ENCODE measurements around the gene RNU1-2. TPM values are rescaled to one million over a fixed set of nuclear protein-coding genes. Genes with fewer than 3 reads are reported as not detected.

The RNU1-2 gene
- total and polyA plus RNA-seq, 2 of the 8 experiments (the other 6 are each of a cell fraction or from before 2014, with no cell fraction given) = 145 to 1,303 TPM

DNA sequence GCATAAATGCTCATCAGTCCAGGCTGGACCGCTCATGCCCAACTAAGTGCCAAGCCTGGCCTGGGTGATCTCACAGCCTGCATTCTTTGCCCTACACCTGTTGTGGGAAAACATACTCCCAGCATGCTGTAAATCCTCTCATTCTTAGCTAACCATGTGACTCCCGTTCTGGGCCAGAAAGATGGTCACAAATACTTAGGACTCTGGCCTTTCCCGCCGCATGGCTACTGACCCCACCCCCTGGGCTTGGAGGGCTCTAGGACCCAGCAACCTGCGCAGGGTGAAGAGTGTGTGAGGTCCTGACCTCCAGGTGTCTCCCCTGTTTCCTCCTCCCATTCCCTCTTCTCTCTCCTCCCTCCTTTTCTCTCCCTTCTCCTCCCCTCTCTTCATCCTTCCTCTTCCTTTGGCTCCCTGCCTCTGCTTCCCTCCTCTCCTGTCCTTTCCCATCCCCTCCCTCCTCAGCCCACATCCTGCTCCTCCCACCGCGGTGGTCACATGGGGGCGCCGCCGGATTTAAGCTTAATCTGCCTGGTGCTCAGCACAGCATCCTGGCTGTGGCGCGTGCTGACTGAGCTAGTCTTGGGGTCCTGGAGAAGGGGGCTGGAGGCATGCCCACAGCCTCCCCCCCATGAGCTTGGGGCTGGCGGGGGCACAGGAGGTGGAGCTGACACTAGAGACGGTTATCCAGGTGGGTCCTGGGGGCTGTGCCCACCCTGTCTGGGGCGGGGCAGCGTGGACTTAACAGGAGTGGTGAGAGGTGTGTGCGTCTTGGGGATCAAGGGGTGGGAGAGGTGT, 25.8 kb downstream of the RNU1-2 start, which contains the start of gene CROCC (continued):
- TF ChIP-seq, protein P1, sequence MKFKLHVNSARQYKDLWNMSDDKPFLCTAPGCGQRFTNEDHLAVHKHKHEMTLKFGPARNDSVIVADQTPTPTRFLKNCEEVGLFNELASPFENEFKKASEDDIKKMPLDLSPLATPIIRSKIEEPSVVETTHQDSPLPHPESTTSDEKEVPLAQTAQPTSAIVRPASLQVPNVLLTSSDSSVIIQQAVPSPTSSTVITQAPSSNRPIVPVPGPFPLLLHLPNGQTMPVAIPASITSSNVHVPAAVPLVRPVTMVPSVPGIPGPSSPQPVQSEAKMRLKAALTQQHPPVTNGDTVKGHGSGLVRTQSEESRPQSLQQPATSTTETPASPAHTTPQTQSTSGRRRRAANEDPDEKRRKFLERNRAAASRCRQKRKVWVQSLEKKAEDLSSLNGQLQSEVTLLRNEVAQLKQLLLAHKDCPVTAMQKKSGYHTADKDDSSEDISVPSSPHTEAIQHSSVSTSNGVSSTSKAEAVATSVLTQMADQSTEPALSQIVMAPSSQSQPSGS (IDR thresholded peaks at IDR 0.05; ENCODE audit: low read length) = no peak
- 0 out of 4 replicates have a peak, but pooled peaks of 1 of the 2 experiments have one; percentile 14 for TF ChIP-seq RAD21 (IDR thresholded peaks at IDR 0.05 in 1 of 2, conservative IDR thresholded peaks at IDR 0.05 in 1 of 2; ENCODE audit: low read depth in 2 of 2, low read length in 2 of 2)
- TF ChIP-seq KDM4A (IDR thresholded peaks at IDR 0.05; ENCODE audit: low read depth, low read length, severe bottlenecking) = peak; percentile 32
- 0 out of 2 replicates have a peak, but pooled peaks have one; percentile 33 for TF ChIP-seq POLR2AphosphoS5 (IDR thresholded peaks at IDR 0.05; ENCODE audit: low read depth, low read length)
- TF ChIP-seq EP300 (IDR thresholded peaks at IDR 0.05; ENCODE audit: borderline replicate concordance in 1 of 2, low read depth in 2 of 2, low read length in 2 of 2) = peak in 1 of 2 experiments; percentile 56; a peak in 1 of 3 replicates
- no peak for TF ChIP-seq NRF1 (IDR thresholded peaks at IDR 0.05; ENCODE audit: low read depth, low read length)
- peak; percentile 72; the same call in 1 of the 2 replicates for TF ChIP-seq YY1 (IDR thresholded peaks at IDR 0.05; ENCODE audit: low read depth, low read length)
- no peak for TF ChIP-seq SAP30 (IDR thresholded peaks at IDR 0.05; ENCODE audit: insufficient read depth, insufficient replicate concordance, low read length)
- TF ChIP-seq TAF7 (optimal IDR thresholded peaks at IDR 0.05; ENCODE audit: borderline replicate concordance, low read depth, low read length) = peak; percentile 28
- TF ChIP-seq, protein P2, sequence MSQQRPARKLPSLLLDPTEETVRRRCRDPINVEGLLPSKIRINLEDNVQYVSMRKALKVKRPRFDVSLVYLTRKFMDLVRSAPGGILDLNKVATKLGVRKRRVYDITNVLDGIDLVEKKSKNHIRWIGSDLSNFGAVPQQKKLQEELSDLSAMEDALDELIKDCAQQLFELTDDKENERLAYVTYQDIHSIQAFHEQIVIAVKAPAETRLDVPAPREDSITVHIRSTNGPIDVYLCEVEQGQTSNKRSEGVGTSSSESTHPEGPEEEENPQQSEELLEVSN (IDR thresholded peaks at IDR 0.05) = peak; percentile 71; the same call in 1 of the 2 replicates
- TF ChIP-seq, protein P3, sequence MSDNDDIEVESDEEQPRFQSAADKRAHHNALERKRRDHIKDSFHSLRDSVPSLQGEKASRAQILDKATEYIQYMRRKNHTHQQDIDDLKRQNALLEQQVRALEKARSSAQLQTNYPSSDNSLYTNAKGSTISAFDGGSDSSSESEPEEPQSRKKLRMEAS (IDR thresholded peaks at IDR 0.05) = peak; percentile 80
- TF ChIP-seq, protein P4, sequence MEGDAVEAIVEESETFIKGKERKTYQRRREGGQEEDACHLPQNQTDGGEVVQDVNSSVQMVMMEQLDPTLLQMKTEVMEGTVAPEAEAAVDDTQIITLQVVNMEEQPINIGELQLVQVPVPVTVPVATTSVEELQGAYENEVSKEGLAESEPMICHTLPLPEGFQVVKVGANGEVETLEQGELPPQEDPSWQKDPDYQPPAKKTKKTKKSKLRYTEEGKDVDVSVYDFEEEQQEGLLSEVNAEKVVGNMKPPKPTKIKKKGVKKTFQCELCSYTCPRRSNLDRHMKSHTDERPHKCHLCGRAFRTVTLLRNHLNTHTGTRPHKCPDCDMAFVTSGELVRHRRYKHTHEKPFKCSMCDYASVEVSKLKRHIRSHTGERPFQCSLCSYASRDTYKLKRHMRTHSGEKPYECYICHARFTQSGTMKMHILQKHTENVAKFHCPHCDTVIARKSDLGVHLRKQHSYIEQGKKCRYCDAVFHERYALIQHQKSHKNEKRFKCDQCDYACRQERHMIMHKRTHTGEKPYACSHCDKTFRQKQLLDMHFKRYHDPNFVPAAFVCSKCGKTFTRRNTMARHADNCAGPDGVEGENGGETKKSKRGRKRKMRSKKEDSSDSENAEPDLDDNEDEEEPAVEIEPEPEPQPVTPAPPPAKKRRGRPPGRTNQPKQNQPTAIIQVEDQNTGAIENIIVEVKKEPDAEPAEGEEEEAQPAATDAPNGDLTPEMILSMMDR (IDR thresholded peaks at IDR 0.05; ENCODE audit: control extremely low read depth in 1 of 3, insufficient read depth in 1 of 3, low read depth in 1 of 3, low read length in 3 of 3) = peak in 1 of 3 experiments; percentile 13; a peak in 1 of 4 replicates
- peak; percentile 95 for TF ChIP-seq FOSL1 (IDR thresholded peaks at IDR 0.05; ENCODE audit: insufficient read depth, low read depth, low read length)
- TF ChIP-seq RXRA (IDR thresholded peaks at IDR 0.05; ENCODE audit: insufficient read depth, low read depth, low read length) = 0 out of 2 replicates have a peak, but pooled peaks have one; percentile 1
- TF ChIP-seq SP2 (IDR thresholded peaks at IDR 0.05; ENCODE audit: low read length) = no peak
- TF ChIP-seq POU5F1 (IDR thresholded peaks at IDR 0.05; ENCODE audit: low read depth, low read length) = no peak
- TF ChIP-seq SIRT6 (IDR thresholded peaks at IDR 0.05; ENCODE audit: low read length) = no peak

Measured in H1 (cell line).